ENCODE data around the gene HAL. TPM values are rescaled to one million over a fixed set of nuclear protein-coding genes. Genes with fewer than 3 reads are reported as not detected.

Gene HAL
- total RNA-seq, 1 donor from 2014 or later: 69.6 TPM

DNA sequence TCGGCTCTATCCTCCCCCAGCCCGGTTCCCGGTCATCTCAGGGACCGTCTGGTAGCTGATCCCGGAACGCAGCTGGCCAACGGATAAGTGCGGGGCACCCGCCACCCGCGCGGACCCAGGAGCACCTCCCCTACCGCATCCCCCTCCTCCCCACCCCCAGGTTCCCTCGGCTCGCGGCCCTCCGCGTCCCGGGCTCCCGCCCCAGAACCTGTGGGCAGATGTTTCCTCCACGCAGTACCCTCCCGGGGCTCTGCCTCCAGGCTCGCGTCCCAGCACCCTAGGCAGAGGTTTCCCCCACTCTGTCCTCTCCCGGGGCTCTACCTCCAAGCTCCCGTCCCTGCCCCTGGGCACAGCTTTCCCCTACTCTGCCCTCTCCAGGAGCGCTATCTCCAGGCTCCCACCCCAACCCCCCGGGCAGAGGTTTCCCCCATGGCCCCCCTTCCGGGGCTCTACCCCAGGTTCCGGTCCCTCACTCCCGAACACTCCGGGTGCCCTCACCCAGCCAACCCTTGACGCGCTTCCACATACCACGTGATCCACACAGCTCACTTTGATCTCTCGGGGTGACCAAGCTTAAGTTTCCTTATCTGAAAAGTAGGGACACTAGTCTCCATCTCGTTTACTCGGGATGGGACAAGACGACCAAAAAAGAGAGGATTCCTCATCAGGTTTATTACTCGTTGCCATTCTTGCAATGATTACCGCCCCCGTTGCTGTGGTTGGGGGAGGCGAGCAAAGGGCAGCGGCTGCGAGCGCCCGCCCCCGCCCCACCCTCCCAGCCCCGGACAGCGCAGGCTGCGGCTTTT lies 53.4 kb downstream of the HAL start, which contains the start of gene CCDC38:
TSS of gene CCDC38 (minus strand) at position 91 of the 806 bp plus-strand sequence. CDS start 6,105 bp downstream, outside the sequence.
- peak; percentile 84 for DNase-seq (ENCODE audit: low spot score)

DNA sequence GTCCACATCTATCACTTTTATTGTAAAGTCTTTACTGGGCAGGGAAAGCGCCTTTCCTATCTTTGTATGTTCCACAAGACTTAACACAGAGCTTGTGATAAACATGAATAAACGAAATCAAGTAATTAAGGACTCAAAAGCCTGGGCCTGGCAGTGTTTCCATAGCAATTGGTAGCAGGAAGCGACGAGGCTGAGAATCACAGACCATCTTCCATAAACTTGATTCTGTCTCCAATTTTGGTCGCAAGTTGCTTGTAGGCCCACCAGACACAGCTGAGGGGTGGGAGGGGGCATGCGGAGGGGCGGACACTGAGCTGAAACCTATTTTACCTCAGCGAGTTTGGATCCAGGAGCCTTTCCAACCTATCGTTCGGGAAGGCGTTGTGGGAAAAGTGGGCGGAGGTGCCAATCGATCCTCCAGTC lies 54.0 kb downstream of the HAL start:
- DNase-seq (ENCODE audit: low spot score): peak; percentile 2

DNA sequence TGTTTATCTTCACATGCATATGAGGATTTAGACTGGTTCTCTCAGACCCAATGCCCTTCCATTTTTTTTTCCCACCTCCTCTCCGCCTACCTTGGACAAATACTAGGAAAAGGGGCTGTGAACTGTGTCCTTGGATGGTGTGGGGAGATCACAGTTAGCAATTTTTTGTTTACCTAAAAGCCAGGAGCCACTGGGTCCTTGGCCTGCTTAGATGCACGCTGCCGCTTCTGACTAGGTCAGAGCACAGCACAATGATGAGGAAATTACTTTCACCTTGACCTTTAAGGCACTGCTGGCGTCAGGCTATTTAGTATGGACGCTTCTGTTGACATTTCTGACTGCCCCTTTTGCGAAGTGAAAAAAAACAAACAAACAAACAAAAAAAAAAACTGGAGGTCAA lies 55.6 kb downstream of the HAL start:
- DNase-seq (ENCODE audit: low spot score): no peak

Other genes starting within 250 kb of the HAL start
- 11.1 TPM for gene NTN4, start 205.6 kb downstream of the HAL start, total RNA-seq (ENCODE audit: insufficient read depth, low replicate concordance)
- 12.3 TPM for gene SNRPF, start 137.4 kb downstream of the HAL start, total RNA-seq (ENCODE audit: insufficient read depth, low replicate concordance)
- 20.9 TPM for gene CCDC38, start 53.7 kb downstream of the HAL start, total RNA-seq (ENCODE audit: insufficient read depth, low replicate concordance)
- gene AMDHD1, start 53.0 kb downstream of the HAL start, total RNA-seq (ENCODE audit: insufficient read depth, low replicate concordance): not detected
- gene LTA4H, start 39.2 kb upstream of the HAL start, total RNA-seq (ENCODE audit: insufficient read depth, low replicate concordance): 57.8 TPM
- gene ELK3, start 198.0 kb upstream of the HAL start, total RNA-seq (ENCODE audit: insufficient read depth, low replicate concordance): 12.0 TPM

Data from umbilical cord (tissue), 2 donors.